NCI-H1105 (cell line): ENCODE results near the gene TYK2.
A peak's percentile ranks its signal among the peaks of the same experiment; 100 is the strongest.

Experiments used
- DNase-seq: peaks from one replicate; lab custom pipeline; 2025; lab: John Stamatoyannopoulos, UW

Gene TYK2

GRCh38 chr19:10333758-10334587 is 46.4 kb downstream of the TYK2 start:
- peak; percentile 11 for DNase-seq

DNA sequence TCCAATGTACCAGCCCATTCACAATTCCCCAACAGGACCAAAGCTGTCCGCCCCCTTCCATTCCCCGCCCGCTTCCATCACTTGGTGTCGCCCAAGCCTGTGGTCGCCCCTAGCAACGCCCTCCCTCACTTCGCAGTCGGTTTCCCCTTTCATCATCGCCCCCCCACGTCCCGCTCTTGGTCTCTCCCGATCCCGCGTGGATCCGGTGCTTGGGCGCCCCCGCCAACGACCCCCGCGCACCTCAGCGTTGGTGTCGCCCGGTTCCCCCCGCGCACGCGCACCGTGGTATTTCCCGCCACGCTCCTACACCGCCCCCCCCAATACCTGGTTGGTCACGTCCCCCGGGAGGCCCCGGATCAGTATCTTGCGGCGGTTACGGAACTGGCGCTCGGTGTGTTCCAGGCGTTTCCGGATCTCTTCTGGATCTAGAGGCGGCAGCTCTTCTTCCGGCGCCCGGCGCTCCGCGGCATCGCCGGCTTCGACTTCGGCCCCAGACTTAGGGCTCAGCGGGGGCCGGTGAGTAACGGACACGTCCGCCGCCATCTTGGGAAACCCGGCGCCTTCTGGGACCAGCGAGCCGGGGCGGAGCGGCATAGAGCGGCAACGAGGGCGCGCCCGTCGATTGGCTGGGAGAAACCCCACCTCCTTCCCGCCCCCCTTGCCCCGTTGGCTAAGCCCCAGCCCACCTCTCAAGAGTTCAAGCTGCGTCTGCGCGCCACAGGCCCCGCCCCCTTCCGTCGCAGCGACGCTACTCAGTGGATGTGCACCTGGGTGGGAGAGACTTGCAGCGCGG is 47.2 kb downstream of the TYK2 start, which contains the start of gene RAVER1:
TSS of gene RAVER1 (minus strand) at position 565 of the 793 bp plus-strand sequence. CDS start at position 543, 22 bp downstream.
- DNase-seq: peak; percentile 97

GRCh38 chr19:10332158-10332964 is 48.0 kb downstream of the TYK2 start:
- no peak for DNase-seq

- DNase-seq: no peak
Observed at GRCh38 chr19:10329555-10329954, 50.8 kb downstream of the TYK2 start.

- DNase-seq: no peak
Observed at GRCh38 chr19:10328558-10329429, 51.6 kb downstream of the TYK2 start.

DNA sequence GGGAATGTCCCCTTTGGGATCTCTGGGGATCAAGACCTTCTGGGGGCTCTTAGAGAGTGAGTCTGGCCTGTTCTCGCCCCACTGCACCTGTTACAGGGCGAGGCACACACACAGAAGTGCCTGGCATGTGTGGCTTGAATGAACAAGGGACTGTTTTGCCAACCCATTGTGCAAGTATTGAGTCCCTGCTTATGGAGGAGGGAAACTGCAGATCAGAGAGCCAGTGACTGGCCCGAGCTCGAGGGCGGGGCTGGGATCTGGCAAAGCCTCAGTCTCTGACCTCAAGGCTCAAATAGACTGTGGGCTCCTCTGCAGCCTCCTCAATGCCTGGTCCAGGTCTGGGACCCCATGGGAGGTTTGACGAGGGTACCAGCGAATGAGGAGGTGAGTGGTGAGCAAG is 52.6 kb downstream of the TYK2 start:
- no peak for DNase-seq

GRCh38 chr19:10325732-10326131 is 54.6 kb downstream of the TYK2 start:
- DNase-seq: no peak

- no peak for DNase-seq
Observed at GRCh38 chr19:10321874-10322835, 58.2 kb downstream of the TYK2 start.

DNA sequence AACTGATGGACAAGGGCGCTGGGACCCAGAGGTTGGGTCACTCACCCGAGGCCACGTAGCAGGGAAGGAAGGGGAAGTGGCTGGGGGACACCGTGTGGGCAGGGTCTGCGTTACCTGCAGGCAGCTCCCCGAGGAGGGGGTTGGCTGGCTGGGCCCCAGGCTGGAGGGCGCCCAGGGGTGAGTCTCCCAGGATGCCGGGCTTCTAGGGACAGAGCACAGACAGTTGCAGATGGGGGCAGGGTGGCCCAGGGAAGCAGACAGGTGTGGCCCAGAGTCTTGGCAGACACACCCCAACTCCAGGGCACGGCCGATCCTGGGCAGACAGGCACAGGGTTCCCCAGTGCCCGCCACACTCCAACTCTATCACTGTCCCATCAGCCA is 59.0 kb downstream of the TYK2 start:
- no peak for DNase-seq

GRCh38 chr19:10320602-10321416 is 59.6 kb downstream of the TYK2 start:
- no peak for DNase-seq

DNA sequence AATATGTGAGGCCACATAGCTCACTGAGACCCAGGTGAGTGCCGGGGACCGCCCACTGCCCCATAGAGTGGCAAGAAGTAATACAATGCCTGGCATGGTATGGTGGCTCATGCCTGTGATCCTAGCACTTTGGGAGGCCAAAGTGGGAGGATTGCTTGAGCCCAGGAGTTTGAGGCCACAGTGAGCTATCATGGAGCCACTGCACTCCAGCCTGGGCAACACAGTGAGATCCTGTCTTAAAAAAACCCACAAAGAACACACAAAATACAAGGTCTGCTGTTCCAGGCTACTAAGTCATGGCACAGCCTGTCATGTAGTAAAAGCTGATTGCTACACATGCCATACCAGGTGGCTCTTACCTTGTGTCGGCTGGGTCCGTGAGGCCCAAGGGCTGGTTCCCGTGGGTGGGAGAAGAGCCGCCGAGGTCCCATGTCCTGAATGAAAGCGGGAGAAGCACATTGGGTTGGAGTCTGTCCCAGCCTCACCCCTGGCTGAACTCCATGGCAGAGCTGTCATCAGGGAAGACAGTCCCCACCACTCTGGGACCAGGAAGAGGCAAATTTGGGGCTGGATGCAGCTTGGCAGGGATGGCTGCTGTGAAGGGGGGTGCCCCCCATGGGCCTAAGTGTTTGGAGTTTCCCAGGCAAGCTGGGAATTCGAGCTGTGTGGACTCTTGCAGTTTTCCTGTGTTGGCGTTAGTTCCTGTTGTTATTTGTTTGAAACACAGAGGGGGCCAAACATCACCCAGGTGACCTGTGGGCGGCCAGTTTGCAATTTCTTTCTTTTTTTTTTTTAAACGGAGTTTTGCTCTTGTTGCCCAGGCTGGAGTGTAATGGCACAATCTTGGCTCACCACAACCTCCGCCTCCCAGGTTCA is 61.3 kb downstream of the TYK2 start:
- DNase-seq: no peak

DNA sequence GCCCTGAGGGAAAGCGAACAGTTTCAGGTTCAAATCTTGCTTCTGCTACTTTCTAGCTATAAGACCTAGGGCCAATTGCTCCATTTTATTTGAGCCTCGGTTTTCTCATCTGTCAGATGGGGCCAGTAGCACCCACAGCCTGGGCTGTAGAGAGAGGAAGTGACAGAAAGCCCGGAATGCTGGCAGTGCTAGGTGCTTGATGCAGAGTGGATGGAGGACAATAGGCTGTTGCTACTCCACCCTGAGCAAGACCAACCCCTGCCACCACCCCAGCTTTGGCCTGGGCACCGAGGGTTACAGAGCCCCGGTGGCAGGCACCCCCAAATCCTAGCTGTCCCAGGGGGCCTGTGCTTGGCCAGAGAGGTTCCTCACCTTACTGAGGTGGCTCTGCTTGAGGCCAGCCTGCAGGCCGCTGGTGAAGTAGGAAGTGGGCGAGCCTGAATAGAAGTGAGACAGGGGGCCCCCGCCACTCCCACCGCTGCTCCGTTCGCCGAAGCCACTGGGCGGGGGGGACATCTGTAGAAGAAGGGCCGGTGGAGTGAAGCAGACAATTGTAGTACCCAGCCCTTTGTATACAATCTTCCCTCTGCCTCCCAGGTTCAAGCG is 62.4 kb downstream of the TYK2 start:
- no peak for DNase-seq

DNA sequence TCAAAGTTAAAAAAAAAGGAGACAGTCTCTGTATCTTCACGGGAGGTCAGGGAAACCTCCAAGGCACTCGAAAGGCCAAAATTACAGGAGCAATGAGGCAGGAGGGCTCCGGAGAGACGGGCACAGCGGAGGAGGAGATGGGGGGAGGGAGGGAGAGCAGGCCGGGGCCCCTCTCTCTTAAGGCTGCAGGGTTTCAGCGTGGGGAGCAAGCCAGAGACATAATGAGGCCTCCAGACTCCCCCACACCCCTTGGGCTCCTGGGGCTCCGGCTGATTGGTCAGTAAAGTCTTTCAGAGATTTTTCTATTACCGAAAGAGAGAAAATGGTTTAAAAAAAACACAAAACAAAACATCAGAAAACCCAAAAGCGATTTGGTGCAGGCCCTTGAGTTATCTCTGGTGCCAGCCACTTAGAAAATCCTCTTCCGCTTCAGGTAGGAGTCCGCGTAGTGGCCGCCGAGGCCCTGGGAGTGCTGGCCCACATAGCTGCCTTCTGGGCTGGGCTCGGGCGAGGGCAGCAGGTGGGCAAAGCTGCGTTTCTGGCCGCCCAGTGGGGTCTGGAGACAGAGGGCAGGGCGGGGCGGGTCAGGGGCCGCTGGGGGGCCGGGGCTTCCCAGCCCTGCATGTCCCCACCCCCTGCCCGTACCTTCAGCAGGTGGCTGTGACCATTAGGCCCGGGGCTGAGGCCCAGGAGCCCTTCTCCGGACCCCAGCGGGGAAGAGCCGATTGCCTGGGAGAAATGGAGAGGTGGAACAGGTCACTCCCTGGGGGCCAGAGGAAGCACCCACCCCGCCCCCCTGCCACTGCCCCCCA is 63.1 kb downstream of the TYK2 start:
- no peak for DNase-seq

- peak; percentile 2 for DNase-seq
Observed at GRCh38 chr19:10316229-10317044, 63.9 kb downstream of the TYK2 start.

DNA sequence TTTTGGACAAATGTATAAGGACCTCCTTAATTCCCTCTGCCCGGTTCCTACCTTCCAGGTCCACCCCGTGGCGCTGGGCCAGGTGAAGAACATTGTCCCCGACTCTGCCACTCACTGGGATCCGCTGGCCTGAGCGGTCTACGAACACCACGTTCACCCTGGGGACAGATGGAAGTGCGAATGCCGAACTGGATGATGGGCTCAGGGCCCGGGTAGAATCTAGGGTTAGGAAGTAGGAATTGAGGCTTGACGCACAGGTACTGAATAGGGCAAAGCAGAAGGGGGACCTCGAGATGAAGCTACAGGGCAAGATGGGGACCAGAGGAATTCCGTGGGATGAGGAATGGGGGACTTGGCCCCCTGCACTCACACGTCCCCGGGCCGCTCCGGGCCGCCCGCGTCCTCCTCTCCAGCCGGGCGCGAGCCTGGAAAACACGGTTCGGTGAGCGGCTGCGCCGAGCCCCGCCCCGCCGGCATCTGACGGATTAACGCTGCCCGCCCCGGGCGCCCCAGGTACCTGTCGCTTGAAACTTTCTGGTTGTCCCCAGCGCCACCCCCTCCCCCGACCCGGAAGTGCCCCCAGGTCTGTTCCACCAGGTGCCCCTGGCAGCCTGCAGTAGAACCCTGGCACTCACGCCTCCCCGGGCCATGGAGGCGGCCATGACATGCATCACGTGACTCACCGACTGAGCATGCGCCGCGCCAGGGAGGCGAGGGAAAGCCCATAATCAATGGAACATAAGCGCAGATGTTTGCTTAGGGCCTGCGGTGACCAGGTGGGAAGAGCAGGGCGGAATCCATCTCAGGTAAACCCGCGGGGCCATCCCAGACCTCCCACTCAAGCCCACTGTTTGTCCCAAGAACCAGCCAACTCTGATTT is 64.8 kb downstream of the TYK2 start, which contains the start of gene FDX2:
TSS of gene FDX2 (minus strand) at position 681 of the 880 bp plus-strand sequence. CDS start at position 662, 19 bp downstream.
- DNase-seq: peak; percentile 90
